PFSK-1 (cell line): ENCODE data around the gene MYH8.

Experiments used
- FOXP2 ChIP-seq: optimal IDR thresholded peaks from 2 replicates; pipeline ENCODE3; 2011; ENCODE audit warnings: borderline replicate concordance, control low read depth, inconsistent platforms; ENCODE audit not compliant: insufficient read depth; ENCODE audit errors: extremely low read length, extremely low read depth
- POLR2AphosphoS5 ChIP-seq: IDR thresholded peaks from 2 replicates; pipeline ENCODE4 v1.6.1; 2012; ENCODE audit warnings: low read depth, mild to moderate bottlenecking, control low read depth, low read length, moderate library complexity
- SIN3A ChIP-seq: IDR thresholded peaks from 2 replicates; pipeline ENCODE4 v1.6.1; 2012; ENCODE audit warnings: mild to moderate bottlenecking, low read length, moderate library complexity, borderline replicate concordance; ENCODE audit not compliant: insufficient read depth
- TAF1 ChIP-seq: IDR thresholded peaks from 2 replicates; pipeline ENCODE4 v1.6.1; 2012; ENCODE audit warnings: low read length, control low read depth, borderline replicate concordance; ENCODE audit not compliant: insufficient read depth
- TF ChIP-seq, protein P1 (sequence below), 2 experiments: IDR thresholded peaks; 2 replicates each; pipeline versions ENCODE4 v1.6.1 to v1.8.0; 2011 to 2012; ENCODE audit warnings: low read depth in 2 of 2, low read length in 2 of 2, control low read depth in 1 of 2, inconsistent platforms in 1 of 2, mild to moderate bottlenecking in 1 of 2, moderate library complexity in 1 of 2; ENCODE audit not compliant: insufficient read depth in 1 of 2

DNA sequence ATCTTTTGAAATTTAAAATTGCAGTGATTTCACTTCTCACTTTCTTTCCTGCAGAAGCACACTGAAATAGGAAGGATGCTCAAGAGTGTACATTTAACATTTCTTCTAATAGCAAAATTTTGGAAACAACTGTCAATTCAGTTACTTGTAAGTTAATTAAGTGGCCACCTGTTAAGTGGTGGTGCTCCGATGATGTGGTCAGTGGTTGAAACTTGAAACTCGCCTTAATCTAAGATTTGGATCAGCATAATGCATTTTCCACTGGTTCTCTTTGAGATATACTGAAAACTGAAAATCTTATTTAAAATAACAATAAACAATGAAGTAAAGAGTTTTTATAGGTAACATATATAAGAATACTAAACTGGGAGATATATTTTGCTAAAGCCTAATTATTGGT, 7.0 kb upstream of the MYH8 start:
- TF ChIP-seq POLR2AphosphoS5 (no peak), TAF1 (no peak), SIN3A (no peak), FOXP2 (no peak)
- TF ChIP-seq, protein P1, sequence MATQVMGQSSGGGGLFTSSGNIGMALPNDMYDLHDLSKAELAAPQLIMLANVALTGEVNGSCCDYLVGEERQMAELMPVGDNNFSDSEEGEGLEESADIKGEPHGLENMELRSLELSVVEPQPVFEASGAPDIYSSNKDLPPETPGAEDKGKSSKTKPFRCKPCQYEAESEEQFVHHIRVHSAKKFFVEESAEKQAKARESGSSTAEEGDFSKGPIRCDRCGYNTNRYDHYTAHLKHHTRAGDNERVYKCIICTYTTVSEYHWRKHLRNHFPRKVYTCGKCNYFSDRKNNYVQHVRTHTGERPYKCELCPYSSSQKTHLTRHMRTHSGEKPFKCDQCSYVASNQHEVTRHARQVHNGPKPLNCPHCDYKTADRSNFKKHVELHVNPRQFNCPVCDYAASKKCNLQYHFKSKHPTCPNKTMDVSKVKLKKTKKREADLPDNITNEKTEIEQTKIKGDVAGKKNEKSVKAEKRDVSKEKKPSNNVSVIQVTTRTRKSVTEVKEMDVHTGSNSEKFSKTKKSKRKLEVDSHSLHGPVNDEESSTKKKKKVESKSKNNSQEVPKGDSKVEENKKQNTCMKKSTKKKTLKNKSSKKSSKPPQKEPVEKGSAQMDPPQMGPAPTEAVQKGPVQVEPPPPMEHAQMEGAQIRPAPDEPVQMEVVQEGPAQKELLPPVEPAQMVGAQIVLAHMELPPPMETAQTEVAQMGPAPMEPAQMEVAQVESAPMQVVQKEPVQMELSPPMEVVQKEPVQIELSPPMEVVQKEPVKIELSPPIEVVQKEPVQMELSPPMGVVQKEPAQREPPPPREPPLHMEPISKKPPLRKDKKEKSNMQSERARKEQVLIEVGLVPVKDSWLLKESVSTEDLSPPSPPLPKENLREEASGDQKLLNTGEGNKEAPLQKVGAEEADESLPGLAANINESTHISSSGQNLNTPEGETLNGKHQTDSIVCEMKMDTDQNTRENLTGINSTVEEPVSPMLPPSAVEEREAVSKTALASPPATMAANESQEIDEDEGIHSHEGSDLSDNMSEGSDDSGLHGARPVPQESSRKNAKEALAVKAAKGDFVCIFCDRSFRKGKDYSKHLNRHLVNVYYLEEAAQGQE (IDR thresholded peaks at IDR 0.05; ENCODE audit: insufficient read depth in 1 of 2, low read depth in 2 of 2, low read length in 2 of 2) = no peak
